GM20000 (cell line): Measurements from ENCODE around the gene ANAPC1.
"Not testable (repeated sequence)": the region's sequence is repeated elsewhere in the genome, so short reads cannot be mapped to it uniquely, and the experiment has no call there.

ENCODE experiments used
- DNase-seq: peaks from one replicate; pipeline ENCODE4 v3.0.0; 2012; ENCODE audit warnings: low spot score
- TF ChIP-seq, protein P1 (sequence below): IDR thresholded peaks from 2 replicates; pipeline ENCODE4 v1.5.1; 2012; ENCODE audit warnings: mild to moderate bottlenecking, control low read depth; ENCODE audit errors: extremely low read depth, missing control alignments

ANAPC1 gene

GRCh38 chr2:111919794-111920608, 36.0 kb upstream of the ANAPC1 start:
- TF ChIP-seq, protein P1, sequence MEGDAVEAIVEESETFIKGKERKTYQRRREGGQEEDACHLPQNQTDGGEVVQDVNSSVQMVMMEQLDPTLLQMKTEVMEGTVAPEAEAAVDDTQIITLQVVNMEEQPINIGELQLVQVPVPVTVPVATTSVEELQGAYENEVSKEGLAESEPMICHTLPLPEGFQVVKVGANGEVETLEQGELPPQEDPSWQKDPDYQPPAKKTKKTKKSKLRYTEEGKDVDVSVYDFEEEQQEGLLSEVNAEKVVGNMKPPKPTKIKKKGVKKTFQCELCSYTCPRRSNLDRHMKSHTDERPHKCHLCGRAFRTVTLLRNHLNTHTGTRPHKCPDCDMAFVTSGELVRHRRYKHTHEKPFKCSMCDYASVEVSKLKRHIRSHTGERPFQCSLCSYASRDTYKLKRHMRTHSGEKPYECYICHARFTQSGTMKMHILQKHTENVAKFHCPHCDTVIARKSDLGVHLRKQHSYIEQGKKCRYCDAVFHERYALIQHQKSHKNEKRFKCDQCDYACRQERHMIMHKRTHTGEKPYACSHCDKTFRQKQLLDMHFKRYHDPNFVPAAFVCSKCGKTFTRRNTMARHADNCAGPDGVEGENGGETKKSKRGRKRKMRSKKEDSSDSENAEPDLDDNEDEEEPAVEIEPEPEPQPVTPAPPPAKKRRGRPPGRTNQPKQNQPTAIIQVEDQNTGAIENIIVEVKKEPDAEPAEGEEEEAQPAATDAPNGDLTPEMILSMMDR = no peak
- no peak for DNase-seq

GRCh38 chr2:111919365-111919764, 35.4 kb upstream of the ANAPC1 start:
- DNase-seq = no peak
- TF ChIP-seq, protein P1 = peak; percentile 3

GRCh38 chr2:111918383-111918806, 34.4 kb upstream of the ANAPC1 start:
- no peak for DNase-seq
- TF ChIP-seq, protein P1 = no peak

DNA sequence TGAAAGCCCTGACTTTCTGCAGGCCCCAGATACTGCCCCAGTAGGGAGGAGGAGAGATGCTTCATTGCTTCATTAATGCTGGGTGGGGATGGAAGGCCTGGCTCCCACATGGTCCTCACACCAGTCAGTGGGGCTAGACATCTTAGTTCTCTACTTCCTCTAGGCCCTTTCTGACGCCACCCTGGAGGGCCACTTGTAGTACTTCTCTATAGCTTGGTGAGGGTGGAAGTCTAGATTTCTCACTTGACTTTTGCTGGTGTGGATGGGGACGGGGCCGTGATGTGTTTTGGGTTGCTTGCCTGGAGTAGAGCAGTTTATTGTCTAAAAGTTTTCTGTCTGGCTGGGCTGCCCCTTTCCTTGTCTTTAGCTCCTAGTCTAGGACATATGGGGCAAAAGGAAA, 33.1 kb upstream of the ANAPC1 start:
- DNase-seq = no peak
- TF ChIP-seq, protein P1 = no peak

DNA sequence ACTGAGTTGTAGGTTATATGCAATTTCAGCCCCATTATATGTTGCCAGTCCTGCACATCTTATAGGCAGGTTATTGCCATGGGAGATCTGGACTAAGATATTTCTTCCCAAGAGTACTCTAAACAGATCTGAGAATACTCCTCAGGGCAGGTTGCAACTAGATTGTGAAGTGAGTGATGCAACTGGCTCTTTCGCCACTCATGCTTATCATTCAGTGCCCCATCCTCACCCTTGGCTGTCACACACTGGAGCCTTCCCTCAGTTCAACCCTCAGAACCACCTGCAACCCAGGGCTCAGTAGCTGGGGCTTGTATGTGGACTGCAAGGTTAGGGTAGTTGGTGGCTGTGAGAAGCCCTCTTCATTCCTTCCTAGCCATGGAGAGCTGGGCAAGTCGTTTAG, 28.6 kb upstream of the ANAPC1 start:
- no peak for DNase-seq
- TF ChIP-seq, protein P1 = no peak

DNA sequence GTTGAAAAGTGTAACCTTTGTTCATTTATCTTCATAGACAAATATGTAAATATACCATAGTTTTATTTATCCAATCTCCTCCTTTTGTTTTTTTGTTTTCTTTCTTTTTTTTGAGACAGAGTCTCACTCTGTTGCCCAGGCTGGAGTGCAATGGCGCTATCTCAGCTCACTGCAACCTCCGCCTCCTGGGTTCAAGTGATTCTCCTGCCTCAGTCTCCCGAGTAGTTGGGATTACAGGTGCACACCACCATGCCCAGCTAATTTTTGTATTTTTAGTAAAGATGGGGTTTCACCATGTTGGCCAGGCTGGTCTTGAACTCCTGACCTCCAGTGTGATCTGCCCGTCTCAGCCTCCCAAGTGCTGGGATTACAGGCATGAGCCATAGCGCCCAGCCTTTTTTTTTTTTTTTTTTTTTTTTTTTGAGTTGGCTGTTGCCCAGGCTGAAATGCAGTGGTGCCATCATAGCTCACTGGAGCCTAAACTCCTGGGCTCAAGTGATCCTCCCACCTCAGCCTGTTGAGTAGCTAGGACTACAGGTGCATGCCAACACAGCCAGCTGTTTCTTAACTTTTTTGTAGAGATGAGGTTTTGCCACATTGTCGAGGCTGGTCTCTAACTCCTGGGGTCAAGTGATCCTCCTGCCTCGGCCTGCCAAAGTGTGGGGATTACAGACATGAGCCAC, 27.4 kb upstream of the ANAPC1 start:
- not testable (repeated sequence) for DNase-seq

- TF ChIP-seq, protein P1 = no peak
- DNase-seq = no peak
Observed at GRCh38 chr2:111910609-111911277, 26.8 kb upstream of the ANAPC1 start.

DNA sequence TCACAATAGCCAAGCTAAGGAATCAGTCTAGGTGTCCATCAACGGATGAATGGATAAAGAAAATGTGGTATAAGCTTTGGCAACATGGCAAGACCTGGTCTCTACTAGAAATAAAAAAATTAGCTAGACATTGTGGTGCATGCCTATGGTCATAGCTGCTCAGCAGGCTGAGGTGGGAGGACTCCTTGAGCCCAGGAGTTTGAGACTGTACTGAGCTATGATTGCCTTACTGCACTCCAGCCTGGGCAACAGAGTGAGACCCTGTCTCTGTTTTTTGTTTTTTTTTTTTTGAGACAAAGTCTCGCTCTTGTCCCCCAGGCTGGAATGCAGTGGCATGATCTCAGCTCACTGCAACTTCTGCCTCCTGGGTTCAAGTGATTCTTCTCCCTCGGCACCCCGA, 26.0 kb upstream of the ANAPC1 start:
- not testable (repeated sequence) for DNase-seq
